Amniotic epithelial cell (primary cell): ENCODE results near the gene SOX8.
"Not testable (repeated sequence)": the region's sequence is repeated elsewhere in the genome, so short reads cannot be mapped to it uniquely, and the experiment has no call there.

Source experiments
- DNase-seq: peaks from one replicate; pipeline ENCODE4 v3.0.0-alpha.2; 2010; ENCODE audit warnings: low read depth

The SOX8 gene

DNA sequence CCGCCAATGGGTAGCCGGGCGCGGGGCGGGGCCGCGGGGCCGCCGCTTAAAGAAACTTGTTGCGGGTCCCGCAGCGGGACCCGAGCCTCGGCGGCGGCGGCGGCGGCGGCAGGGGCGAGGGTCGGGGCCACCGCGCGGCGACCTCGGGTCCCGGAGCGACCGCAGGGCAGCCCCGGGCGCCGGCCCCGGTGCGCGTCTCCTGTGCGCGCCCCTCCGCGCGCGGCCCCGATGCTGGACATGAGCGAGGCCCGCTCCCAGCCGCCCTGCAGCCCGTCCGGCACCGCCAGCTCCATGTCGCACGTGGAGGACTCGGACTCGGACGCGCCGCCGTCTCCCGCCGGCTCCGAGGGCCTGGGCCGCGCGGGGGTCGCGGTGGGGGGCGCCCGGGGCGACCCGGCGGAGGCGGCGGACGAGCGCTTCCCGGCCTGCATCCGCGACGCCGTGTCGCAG is at the start of gene SOX8:
TSS of gene SOX8 (plus strand) at position 76 of the 450 bp plus-strand sequence. CDS start at position 229, 153 bp downstream.
- DNase-seq = no peak

DNA sequence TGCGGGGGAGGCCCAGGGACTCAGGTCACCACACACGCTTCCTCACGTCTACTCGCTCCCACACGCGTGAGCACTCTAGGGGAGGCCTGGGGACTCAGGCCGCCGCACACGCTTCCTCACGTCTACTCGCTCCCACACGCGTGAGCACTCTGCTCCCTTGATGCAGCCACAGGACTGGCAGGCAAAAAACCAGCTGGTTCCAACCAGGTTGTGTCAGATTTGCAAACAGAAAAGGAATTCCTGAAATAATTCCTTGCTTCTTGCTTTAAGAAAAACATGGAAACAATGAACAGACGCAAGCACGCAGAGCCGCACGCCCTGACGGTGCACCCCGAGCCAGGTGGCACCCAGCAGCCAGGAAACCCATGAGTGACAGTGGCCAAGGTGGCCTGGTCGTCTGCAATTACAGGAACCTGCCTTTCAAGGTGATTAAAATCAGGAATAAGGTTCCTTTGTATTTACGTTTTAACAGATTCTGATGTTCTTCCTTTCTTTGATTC is 48.7 kb upstream of the SOX8 start:
- DNase-seq = no peak

DNA sequence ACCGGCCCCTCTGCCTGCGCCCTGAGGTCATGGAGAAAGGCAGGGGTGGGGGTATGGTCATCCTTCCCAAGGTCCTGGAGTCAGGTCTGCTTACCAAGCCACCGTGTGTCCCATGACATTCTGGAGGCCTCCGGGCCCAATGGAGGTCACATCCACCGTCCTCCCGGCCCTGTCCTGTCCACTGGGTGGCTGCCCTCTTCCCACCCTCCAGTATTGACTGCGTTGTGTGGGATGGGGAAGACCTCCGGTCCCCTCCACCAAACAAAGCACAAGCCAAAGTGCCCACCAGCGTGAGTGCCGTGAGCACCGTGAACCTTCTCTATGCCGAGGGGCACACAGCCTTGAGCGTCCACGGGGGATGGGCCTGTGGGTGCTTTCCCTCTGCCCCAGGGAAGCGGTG is 48.0 kb upstream of the SOX8 start:
- no peak for DNase-seq

DNA sequence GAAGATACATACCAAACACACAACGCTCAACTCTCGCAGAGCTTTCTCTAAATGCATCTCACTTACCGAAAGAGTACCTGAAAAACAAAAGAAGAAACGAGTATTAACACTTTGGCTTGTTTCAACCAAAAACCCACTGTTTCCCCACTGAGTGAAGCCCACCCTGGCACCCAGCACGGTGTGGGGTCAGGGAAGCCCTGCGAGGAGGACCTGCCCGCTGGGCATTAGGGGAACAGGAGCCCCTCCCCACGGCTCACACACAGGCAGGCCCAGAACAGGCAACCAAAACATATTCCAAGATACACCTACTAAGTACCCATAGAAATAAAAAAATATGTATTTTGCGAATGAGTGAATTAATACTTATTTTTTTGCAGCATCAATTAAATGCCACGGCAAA is 47.4 kb upstream of the SOX8 start:
- no peak for DNase-seq

DNA sequence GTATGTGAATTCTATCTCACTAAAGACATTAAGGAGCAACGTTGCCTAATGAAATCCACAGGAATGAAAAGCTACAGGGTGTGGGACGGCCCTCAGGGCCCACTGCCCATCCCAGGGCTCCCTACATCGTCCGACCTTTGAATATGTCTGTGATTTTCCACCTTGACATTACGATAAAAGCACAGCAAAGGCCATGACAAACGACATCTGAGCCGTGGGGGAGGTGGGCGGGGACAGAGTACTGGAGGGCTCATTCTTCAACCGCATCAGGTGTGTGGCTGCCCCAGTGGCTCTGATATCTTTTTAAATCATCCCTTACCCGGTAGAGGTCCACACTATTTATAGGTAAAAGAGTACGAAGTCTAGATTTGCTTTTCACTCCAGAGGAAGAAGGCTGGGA is 45.9 kb upstream of the SOX8 start:
- DNase-seq = no peak

DNA sequence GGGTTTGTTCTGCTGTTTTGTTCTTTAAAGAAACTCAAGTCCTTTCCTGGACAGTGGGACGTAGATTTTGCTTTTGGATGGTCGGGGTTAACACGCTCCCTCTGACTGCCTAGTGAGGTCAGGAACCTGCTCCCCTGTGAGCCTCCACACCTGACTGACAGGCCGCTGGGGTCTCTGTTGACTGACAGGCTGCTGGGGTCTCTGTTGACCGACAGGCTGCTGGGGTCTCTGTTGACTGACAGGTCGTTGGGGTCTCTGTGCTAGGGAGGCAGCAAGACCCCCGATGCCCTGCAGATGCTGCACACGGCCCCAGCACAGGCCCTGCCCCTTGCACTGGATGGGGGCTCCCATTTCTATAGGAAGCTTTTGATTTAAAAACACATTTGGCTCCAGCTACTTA is 44.3 kb upstream of the SOX8 start:
- DNase-seq = no peak

DNA sequence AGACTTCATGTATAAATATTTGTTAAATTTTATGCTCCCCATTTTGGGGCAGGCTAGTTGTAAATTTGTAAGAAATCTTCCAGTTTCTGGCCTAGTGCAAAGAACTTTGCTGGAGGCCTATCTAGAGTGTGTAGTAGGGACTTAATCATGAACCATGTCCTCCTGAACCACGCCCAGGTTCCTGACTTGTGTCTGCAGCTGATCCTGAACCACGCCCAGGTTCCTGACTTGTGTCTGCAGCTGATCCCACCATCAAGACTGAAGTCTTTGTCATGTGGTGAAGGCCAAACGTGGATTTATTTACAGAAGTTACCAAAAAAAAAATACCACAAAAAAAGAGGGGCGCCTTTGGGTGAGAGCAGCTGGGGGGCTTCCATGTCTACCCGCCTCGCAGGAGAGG is 43.8 kb upstream of the SOX8 start:
- no peak for DNase-seq

DNA sequence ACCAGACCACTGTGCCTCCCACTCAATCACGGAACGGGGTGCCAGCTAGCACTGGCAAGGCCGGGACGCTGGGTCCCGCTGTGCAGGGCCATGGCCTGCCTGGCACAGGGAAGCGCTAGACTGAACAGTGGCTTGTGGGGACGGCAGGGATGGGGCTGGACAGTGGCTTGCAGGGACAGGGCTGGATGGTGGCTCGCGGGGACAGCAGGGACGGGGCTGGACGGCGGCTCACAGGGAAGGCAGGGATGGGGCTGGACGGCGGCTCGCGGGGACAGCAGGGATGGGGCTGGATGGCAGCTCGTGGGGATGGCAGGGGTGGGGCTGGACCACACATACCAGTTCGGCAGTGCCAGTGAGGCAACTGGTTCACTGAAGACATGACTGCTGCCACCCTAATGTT is 43.4 kb upstream of the SOX8 start:
- DNase-seq = no peak

DNA sequence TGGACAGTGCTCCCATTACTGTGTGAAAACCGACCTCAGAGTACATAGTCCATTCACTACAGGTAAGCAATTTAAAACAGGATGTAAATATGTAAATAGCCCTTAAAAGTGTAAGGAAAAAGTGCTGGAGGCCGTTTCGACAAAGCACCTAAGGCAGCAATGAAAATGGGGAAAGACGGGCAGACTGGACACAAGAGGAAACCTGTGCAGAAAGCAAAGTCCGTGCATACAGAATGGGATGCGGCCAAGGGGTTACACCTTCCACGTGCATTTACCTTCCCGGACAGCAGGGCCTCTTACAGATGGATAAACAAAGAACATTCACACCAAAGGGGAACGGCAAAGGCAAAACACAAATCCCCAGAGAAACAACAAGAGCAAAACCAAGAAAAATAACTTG is 42.8 kb upstream of the SOX8 start:
- DNase-seq = no peak

DNA sequence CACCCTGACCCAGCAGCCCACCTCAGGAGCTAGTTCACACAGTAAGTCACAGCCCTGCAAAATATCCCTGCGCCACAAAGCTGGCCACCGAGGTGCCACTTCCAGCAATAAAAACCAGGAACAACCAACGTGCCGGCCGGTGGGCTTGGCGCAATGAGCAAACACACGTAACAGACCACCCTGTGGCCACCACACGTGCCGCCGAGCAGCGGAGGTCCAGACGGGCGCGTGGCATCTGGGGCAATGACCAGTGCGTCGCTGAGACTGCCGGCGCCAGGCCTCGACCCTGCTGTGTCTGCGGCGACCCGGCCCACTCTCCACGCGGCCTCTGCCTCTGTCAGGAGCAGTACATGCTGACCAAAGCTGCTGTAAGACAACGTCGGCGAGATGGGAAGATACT is 42.3 kb upstream of the SOX8 start:
- no peak for DNase-seq

DNA sequence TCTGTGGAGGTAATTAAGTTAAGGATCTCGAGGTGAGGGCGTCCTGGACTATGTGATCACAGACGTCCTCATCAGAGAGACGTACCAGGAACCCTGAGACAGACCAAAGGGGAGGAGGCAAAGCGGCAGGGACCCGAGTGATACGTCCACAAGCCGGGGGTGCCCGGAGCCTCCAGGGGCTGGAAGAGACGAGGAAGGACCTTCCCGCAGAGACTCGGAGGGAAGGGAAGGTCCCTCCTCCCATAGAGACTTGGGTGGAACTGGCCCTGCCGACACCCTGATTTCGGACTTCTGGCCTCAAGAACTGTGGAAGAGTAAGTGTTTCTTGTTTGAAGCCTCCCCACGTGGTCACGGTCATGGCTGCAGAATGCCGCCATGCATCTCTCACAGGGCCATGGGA is 41.6 kb upstream of the SOX8 start:
- DNase-seq = no peak

DNA sequence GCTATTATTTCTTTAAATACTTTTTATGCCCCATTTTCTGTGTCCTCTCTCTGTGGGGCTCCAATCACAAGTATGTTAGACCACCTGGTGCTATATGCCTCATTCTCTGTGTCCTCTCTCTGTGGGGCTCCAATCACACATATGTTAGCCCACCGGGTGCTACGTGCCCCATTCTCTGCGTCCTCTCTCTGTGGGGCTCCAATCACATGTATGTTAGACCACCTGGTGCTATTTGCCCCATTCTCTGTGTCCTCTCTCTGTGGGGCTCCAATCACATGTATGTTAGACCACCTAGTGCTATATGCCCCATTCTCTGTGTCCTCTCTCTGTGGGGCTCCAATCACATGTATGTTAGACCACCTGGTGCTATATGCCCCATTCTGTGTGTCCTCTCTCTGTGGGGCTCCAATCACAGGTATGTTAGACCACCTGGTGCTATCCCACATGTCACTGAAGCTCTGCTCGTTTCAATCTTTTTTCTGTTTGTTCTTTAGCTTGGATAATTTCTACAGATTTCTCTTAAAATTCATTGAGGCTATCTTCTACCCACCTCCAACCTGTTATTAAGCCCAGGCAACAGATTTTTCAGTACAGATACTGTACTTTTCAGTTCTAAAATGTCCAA is 39.0 kb upstream of the SOX8 start:
- DNase-seq = no peak

DNA sequence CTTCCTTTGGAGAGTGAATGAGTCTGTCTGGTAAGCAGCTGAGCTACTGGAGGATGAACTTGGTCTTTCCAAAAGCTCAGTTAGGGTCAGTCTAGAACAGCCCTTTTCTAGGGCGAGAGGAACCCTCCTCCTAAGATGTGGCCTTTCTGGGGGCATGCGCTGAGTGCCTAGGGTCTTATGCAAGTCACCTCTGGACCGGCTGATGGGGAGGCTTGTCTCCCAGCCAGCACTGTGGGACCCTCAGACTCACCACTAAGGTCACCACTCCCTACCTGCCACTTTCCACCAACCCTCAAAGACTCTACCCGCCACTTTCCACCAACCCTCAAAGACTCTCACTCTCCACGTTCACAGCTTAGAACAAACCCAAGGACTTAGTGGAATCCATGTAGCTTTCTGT is 37.6 kb upstream of the SOX8 start:
- no peak for DNase-seq

DNA sequence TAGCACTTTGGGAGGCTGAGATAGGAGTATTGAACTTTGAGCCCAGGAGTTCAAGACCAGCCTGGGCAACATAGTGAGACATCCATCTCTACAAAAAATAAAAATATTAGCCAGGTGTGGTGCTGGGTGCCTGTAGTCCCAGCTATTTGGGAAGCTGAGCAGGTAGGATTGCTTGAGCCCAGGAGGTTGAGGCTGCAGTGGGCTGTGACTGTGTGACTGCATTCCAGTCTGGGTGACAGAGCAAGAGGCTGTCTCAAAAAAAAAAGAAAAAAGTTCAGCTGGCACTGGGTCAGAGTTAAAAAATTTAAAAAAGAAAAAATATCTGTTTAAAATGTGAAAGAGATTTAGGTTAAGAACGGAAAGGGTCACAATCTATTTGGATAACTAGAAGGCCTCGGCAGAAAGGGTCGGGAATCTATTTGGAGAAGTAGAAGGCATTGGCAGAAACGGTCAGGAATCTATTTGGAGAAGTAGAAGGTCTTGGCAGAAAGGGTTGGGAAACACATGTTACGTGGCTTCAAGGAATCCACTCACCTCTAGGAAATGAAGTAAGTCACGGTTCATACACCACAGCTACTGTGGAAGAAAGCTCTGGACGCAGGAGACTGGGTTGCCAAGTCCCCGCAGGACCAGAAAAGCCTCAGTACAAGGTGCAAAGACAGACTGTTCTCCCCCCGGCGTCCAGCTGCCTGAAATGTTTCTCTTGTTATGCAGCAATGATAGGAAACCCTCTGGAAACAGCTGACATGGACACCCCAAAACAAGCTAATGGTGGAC is 36.1 kb upstream of the SOX8 start:
- no peak for DNase-seq

DNA sequence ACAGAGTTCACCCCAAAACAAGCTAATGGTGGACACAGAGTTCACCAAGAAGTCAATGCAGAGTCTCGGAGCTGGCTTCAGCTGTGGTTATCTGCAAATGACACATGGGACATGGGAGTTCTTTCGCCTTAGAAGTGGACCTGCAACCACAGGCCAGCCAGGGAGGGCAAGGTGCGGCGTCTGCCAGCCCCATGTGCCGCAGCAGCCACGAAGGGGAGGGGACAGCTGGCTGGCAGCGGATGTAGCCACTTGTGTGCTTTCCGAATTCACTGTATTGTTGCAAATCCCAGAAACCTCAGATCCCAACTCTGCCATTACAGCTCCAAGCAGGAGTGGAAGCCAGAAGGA is 35.5 kb upstream of the SOX8 start:
- no peak for DNase-seq

DNA sequence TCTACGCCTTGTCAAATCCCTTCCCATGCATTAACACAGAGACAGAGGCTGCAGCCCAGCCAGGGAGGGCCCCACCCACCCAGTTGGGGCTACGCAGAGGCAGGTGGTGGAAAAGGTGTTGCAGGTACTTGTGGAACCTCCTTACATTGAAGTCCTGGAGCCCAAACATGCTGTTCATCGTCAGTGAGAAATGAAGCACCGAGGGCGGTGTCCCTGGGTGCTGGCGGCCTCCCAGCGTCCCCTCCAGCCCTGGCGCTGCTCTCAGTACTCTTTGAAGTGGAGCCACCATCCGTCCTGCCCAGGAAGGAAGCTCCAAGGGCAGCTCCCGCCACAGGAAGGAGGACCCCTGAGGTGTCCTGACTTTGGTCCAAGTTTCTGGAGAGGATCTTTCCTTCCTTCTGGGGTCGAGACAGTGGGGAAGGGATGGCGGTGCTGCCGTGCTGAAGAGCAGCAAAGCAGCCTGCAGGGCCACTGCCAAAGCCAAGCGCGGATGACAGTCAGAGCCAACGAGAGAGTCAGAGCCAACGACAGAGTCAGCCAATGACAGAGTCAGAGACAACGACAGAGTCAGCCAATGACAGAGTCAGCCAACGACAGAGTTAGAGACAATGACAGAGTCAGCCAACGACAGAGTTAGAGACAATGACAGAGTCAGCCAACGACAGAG is 34.2 kb upstream of the SOX8 start:
- no peak for DNase-seq

DNA sequence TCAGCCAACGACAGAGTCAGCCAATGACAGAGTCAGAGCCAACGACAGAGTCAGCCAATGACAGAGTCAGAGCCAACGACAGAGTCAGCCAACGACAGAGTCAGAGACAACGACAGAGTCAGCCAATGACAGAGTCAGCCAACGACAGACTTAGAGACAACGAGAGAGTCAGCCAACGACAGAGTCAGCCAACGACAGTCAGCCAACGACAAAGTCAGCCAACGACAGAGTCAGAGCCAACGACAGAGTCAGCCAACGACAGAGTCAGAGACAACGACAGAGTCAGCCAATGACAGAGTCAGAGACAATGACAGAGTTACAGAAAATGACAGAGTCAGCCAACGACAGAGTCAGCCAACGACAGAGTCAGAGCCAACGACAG is 33.7 kb upstream of the SOX8 start:
- not testable (repeated sequence) for DNase-seq

DNA sequence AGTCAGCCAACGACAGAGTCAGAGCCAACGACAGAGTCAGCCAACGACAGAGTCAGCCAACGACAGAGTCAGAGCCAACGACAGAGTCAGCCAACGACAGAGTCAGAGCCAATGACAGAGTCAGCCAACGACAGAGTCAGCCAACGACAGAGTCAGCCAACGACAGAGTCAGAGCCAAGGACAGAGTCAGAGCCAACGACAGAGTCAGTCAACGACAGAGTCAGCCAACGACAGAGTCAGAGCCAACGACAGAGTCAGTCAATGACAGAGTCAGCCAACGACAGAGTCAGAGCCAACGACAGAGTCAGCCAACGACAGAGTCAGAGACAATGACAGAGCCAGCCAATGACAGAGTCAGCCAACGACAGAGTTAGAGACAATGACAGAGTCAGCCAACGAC is 32.8 kb upstream of the SOX8 start:
- not testable (repeated sequence) for DNase-seq

DNA sequence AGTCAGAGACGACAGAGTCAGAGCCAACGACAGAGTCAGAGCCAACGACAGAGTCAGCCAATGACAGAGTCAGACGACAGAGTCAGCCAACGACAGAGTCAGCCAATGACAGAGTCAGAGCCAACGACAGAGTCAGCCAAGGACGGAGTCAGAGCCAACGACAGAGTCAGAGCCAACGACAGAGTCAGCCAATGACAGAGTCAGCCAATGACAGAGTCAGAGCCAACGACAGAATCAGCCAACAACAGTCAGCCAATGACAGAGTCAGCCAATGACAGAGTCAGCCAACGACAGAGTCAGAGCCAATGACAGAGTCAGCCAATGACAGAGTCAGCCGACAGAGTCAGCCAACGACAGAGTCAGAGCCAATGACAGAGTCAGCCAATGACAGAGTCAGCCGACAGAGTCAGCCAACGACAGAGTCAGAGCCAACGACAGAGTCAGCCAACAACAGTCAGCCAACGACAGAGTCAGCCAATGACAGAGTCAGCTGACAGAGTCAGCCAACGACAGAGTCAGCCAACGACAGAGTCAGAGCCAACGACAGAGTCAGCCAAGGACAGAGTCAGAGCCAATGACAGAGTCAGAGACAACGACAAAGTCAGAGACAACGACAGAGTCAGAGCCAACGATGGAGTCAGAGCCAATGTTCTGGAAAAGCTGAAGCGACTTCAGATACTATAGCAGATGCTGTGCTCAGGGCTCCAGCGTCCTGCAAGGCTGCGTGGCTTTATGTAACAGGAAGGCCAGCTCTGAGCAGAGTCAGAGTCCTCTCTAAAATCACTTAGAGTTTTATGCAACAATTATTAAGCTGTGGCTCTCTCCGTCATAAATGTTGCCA is 30.6 kb upstream of the SOX8 start:
- not testable (repeated sequence) for DNase-seq

DNA sequence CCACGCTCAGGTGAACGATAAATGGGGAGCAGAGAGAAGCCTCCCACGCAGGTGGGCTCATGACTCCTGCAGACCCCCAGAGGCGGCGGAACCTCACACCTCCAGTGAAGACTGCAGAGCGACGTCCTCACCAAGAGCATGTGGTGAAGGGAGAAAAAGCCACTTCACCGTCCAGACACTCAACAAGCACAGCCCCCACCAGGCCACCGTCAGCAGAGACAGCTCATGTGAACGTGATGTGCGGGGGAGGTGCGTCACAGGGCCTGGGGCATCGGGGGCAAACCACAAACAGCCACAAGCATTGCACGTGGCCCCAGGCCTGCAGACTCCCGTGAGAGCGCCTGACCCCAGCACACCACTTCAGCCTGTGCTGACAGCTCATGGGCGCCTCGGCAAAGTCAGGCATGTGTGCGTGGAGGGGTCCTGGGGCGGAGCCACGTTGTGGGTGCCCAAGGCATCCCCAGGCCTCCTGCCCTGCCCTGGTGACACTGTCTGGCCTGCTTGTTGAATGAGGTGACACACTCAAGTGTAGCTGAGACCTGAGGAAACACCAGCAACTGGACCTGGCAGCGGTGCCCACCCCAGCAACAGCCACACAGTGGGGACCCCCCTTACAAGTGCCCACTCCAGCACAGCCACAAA is 29.8 kb upstream of the SOX8 start:
- no peak for DNase-seq

DNA sequence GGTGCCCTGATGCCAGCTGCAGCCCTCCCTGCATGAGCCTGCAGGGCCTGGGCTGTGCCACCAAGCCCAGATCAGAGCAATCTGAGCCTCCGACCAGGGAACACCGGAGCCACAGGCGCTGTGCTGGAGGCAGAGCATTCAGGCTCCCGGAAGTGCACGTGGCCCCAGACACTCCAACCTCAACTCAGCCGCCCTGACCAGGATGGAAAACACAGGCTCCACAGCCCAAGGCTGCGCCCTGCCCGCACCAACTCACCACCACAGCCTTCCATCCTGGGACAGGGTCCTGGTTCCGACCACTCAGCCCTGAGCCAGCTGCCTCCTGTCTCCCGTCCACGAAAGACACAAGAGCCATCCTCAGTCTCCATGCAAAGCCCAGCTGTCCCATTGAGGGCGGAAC is 29.2 kb upstream of the SOX8 start:
- no peak for DNase-seq

DNA sequence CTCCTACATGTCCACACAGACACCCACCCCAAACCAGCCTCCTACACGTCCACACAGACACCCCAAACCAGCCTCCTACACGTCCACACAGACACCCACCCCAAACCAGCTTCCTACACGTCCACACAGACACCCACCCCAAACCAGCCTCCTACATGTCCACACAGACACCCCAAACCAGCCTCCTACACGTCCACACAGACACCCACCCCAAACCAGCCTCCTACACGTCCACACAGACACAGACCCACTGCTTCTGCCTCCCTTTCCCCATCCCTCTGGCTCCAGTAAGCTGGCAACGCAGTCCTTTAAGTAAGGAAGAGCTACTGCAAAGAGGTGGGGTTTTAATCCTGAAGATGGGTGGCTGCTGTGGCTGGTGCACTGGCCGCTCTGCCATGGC is 27.8 kb upstream of the SOX8 start:
- not testable (repeated sequence) for DNase-seq
